Activated naive CD8-positive, alpha-beta T cell treated with anti-CD3 and anti-CD28 coated beads, Interleukin-2, amount 10 ng/mL, durations not matched to agents 7 days and 5 days (primary cell): ENCODE measurements around the gene ST14. TPM values are rescaled to one million over a fixed set of nuclear protein-coding genes. Genes with fewer than 3 reads are reported as not detected.

Source experiments
- ATAC-seq: fragments of 150-1000 bp; cut with Tn5 transposase; one replicate; pipeline ENCODE4 v1.10.0; 2021; ENCODE audit warnings: low read depth, moderate library complexity
- POLR2A ChIA-PET: fragments of 350-600 bp; sonication (Branson Sonifier 250); formaldehyde crosslinking; loops from one replicate; lab custom pipeline; 2021; ENCODE audit warnings: antibody characterized with exemption; lab: Charles Lee
- DNase-seq: peaks from one replicate; pipeline ENCODE4 v3.0.0; 2021
- H3K27ac Mint-ChIP-seq: one replicate; pipeline ENCODE4 v1.8.0; 2022; ENCODE audit warnings: mild to moderate bottlenecking, mixed read lengths
- H3K27me3 Mint-ChIP-seq: one replicate; pipeline ENCODE4 v1.8.0; 2022; ENCODE audit warnings: mild to moderate bottlenecking, moderate library complexity, mixed read lengths
- H3K36me3 Mint-ChIP-seq: one replicate; pipeline ENCODE4 v1.8.0; 2021; ENCODE audit warnings: mild to moderate bottlenecking, mixed read lengths
- H3K4me1 Mint-ChIP-seq: one replicate; pipeline ENCODE4 v1.8.0; 2021; ENCODE audit warnings: mixed read lengths
- H3K4me3 Mint-ChIP-seq: one replicate; pipeline ENCODE4 v1.8.0; 2022; ENCODE audit warnings: mild to moderate bottlenecking, moderate library complexity, mixed read lengths
- H3K9me3 Mint-ChIP-seq: one replicate; pipeline ENCODE4 v1.8.0; 2021; ENCODE audit warnings: mixed read lengths
- total RNA-seq, 2 experiments: library from RNA; stranded (reverse); gene quantifications; one replicate each; pipeline ENCODE4 v1.2.3, GENCODE V29; 2021

Gene ST14
- total RNA-seq, 2 experiments from 2014 or later: 0.51 to 0.67 TPM

DNA sequence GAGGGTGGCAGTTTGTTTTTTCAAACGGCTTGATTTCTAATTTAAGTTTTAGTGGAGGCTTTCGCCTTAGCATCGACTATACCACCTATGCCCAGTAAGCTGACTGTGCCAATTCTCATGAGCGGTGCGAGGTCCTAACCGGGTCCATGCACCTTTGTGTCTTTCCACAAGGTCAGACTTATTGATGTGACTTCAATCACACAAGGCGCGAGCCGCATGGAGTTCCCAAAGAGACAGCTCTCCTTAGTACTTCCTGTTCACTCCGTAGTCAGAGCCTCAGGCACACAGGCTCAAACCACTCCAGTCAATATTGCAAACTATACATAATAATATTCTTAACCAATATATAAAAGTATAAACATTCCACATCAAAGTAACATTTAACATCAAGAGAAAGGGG is 18.2 kb downstream of the ST14 start:
- Mint-ChIP-seq H3K9me3 (peaks cover 7% of the 10 kb centered on the region), H3K27me3 (peaks cover 10% of the 10 kb centered on the region), H3K4me3 (no peak overlapping the region), H3K36me3 (no peaks in the 10 kb centered on the region), H3K27ac (no peak overlapping the region), H3K4me1 (peaks cover 2% of the 10 kb centered on the region)
- POLR2A ChIA-PET: no interaction called here
- ATAC-seq: no peak
- no peak for DNase-seq

DNA sequence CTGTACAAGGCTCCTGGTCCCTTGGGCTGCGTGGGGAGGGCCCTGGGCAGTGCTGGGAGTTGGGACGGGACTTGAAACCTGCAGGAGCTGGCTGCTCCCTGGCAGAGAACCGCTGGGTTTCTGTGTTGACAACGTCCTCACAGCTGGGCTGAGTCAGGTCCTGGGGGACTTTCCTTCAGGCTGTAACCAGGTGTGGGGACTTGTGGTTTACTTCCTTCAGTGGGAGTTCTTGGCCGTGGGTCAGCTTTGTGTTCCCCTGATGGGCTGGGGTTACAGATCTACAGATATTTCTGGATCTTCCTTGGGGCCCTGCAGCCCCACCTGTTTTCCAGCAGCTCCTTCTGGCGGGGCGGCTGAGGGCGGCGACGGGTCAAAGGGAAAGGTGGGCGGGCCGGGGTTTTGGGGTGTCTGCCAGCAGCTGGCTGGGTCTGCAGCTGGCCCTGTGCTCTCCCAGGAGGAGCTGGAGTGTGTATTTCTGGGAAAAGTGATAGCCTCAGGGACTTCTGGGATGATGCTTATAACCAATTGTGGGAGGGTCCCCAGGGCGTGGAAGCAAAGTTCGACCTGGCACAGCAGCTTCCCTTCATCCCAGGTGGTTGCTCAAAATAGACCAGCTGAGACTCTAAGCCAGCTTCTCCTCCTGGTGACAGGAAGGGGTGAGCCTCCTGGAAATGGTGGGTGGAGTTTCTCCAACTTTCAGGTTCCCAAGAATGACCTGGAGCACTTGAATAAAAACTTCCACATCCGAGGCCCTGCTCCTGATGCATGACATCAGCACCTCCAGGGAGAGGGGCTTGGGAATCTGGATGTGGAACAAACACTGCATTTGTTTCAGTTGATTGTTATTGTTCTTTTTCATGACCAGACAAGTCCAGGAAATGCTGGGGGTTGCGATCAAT is 19.1 kb downstream of the ST14 start:
- peaks cover 8% of the 10 kb centered on the region for H3K27me3 Mint-ChIP-seq
- no peak overlapping the region for H3K27ac Mint-ChIP-seq
- ATAC-seq (no peak), DNase-seq (no peak)
- H3K4me1 Mint-ChIP-seq: peaks cover 2% of the 10 kb centered on the region
- H3K4me3 Mint-ChIP-seq: no peak overlapping the region
- H3K9me3 Mint-ChIP-seq: peaks cover 7% of the 10 kb centered on the region
- POLR2A ChIA-PET: no interaction called here
- no peaks in the 10 kb centered on the region for H3K36me3 Mint-ChIP-seq

DNA sequence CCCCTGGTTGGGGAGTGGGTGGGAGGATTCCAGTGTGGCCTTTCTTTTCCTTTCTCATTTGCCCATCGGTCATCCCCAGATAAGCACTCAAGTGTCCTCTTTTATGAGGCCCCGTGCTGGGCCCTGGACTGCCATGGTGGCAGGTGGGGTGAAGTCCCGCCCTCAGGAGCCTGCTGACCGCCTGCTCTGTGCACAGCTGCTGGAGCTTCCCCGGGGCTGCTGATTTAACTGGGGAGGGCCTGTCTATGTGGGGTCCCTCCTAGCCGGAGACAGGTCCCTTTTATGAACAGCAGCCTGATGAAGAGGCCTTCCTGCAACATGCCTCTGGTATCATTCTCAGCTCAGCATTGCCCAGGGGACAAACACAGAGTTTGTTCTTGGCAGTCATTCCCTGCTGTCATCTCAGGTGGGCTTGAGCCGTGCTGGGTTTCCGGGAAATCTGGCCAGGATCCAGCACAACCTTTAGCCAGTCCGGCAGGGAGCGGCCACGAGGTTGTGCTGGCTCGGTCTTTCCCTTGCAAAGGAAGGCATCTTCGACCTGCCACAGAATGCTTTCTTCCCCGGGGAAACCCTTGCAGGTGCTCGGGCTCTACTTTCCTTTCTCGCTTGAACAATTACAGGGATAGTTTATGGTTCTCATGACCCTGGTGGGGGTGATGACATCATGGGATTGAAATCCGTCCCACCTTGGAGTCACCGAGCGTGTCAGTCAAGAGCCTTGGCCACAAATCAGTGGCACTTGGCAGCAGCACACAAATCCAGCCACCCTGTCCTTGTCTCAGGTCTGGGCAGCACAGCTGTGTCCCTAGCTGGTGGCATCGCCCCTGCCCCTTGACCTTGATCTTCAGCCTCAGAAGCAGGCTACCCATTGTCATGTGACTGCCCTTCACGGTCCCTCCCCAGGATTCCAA is 20.1 kb downstream of the ST14 start:
- H3K36me3 Mint-ChIP-seq: no peaks in the 10 kb centered on the region
- no peak overlapping the region for H3K4me3 Mint-ChIP-seq
- ATAC-seq (no peak), DNase-seq (no peak)
- peaks cover 5% of the 10 kb centered on the region for H3K9me3 Mint-ChIP-seq
- H3K27ac Mint-ChIP-seq: no peak overlapping the region
- H3K4me1 Mint-ChIP-seq: peaks cover 2% of the 10 kb centered on the region
- peaks cover 13% of the 10 kb centered on the region for H3K27me3 Mint-ChIP-seq
- POLR2A ChIA-PET: no interaction called here

DNA sequence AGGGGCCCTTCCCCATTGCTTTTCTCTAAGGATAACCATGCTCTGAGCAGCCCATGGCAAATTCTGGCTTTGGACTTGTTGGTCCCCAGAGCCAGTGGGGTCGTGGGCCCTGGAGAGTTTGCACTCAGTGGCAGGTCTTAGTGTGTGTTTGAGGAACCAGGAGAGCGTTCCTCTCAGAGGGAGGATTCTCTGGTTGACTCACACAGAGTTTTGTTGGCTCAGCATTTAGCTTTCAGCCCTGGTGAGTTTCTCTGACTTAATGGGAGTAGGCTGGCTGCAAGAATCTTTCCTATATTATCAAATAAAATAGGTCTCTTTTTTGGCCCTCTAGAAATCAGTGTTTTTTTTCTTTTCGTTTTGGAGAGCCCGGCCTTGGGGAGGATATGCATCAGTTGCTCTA is 20.9 kb downstream of the ST14 start:
- POLR2A ChIA-PET: no interaction called here
- peaks cover 2% of the 10 kb centered on the region for H3K9me3 Mint-ChIP-seq
- peaks cover 2% of the 10 kb centered on the region for H3K4me1 Mint-ChIP-seq

DNA sequence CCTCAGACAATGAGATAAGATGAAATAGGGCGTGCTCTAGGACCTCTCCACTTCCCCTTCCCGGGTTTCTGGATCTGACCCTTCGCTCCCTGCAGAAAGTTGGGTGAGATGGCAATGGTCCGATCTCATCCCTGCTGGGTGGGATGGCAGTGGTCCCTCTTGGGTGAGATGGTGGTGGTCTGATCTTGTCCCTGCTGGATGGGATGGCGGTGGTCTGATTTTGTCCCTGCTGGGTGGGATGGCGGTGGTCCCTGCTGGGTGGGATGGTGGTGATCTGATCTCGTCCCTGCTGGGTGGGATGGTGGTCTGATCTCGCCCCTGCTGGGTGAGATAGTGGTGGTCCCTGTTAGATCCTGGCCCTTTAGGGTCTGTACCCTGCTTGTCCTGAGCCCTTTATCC is 21.3 kb downstream of the ST14 start:
- POLR2A ChIA-PET: no interaction called here
- H3K27me3 Mint-ChIP-seq: peaks cover 16% of the 10 kb centered on the region
- no peak overlapping the region for H3K4me3 Mint-ChIP-seq
- no peak for DNase-seq
- H3K36me3 Mint-ChIP-seq: no peaks in the 10 kb centered on the region
- ATAC-seq: no peak
- no peak overlapping the region for H3K27ac Mint-ChIP-seq
- peaks cover 2% of the 10 kb centered on the region for H3K4me1 Mint-ChIP-seq
- peaks cover 2% of the 10 kb centered on the region for H3K9me3 Mint-ChIP-seq

More for the DNA sequence above, 20.9 kb downstream of the ST14 start:
- no peak for DNase-seq
- no peaks in the 10 kb centered on the region for H3K36me3 Mint-ChIP-seq
- no peak for ATAC-seq
- peaks cover 16% of the 10 kb centered on the region for H3K27me3 Mint-ChIP-seq
- no peak overlapping the region for H3K27ac Mint-ChIP-seq
- no peak overlapping the region for H3K4me3 Mint-ChIP-seq

DNA sequence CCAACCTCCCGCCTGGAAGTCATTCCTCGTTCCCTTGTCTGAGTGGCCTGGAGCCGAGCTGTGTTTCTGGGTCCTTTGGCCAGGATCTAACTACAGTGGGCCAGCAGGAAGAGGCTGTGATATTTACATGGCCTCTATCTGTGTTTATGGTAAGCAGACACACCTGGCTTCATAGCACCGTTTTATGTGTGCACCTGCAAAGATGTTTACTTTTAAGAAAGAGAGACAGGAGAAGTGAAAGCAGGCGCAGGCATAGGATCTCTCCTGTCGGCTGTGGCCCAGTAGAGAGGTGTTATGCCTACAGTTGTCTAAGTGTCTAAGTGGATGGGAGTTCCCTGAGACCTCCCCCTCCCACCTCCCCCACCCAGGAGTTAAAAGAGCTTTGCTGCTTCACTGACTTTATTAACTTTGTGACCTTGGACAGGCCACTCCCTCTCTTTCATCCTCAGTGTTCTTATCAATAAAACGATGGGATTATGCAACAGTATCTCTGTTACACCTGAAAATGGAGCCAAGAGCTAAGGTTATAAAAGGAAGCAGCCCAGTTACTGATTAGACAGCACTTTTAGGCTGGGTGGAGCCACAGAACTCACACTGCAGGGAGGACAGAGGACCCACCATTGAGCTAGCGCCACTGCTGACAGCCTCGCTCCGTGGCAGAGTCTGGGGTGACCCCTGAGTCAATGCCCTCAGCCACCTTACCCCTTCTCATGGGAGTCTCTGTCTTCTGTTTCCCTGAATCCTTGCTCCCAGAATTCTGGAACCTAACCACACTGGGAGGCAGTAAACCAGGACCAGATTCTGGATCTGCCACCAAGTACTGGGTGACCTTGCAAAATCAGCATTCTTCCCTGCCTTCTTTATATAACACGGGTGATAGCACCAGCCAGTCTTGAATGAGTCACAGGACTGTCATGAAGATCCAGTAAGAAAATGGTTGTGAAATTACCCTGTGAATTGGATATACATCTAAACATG is 22.0 kb downstream of the ST14 start:
- no peak for DNase-seq
- no peak for ATAC-seq
- no peak overlapping the region for H3K27ac Mint-ChIP-seq
- no peak overlapping the region for H3K4me3 Mint-ChIP-seq
- no peaks in the 10 kb centered on the region for H3K36me3 Mint-ChIP-seq
- no peaks in the 10 kb centered on the region for H3K9me3 Mint-ChIP-seq
- no peaks in the 10 kb centered on the region for H3K4me1 Mint-ChIP-seq
- POLR2A ChIA-PET: no interaction called here
- H3K27me3 Mint-ChIP-seq: peaks cover 16% of the 10 kb centered on the region

DNA sequence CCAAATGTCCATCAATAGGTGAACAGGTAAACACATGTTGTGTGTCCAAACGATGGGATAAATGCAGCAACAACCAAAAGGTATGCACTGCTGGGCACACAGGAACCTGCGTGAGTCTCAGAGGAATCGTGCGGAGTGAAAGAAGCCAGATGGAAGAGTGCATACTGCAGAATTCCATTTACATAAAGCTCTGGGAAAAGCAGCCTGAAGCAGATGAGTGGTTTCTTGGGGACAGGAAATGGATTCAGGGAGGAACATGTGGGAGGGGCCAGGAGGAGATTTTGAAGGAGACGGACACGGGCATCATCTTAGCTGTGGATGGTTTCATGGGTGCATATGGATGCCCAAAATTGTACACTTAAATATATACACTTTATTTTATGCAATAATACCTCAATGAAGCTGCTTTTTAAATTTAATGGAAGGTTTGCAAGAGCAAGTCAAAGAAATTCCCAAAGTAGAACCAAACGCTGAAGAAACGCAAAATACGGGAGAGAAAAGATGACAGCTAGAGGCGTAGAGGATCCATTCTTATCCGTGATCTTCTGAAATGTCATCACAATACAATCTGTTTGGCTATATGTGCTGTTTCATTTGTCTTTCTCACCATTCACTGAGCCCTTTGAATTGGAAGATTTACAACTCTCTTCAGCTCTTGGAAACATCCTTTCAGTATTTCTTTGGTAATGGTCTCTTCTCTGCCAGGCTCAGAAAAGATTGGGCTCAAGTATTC is 24.5 kb downstream of the ST14 start:
- DNase-seq: no peak
- H3K9me3 Mint-ChIP-seq: no peaks in the 10 kb centered on the region
- H3K27me3 Mint-ChIP-seq: peaks cover 16% of the 10 kb centered on the region
- no peak for ATAC-seq
- H3K27ac Mint-ChIP-seq: no peak overlapping the region
- H3K4me3 Mint-ChIP-seq: no peak overlapping the region
- H3K36me3 Mint-ChIP-seq: no peaks in the 10 kb centered on the region
- H3K4me1 Mint-ChIP-seq: no peaks in the 10 kb centered on the region
- POLR2A ChIA-PET: interaction anchor here (0.6 kb wide), 1 partner anchor 7 kb away, joined by 4 read pairs; no protein-coding TSS in a partner anchor

DNA sequence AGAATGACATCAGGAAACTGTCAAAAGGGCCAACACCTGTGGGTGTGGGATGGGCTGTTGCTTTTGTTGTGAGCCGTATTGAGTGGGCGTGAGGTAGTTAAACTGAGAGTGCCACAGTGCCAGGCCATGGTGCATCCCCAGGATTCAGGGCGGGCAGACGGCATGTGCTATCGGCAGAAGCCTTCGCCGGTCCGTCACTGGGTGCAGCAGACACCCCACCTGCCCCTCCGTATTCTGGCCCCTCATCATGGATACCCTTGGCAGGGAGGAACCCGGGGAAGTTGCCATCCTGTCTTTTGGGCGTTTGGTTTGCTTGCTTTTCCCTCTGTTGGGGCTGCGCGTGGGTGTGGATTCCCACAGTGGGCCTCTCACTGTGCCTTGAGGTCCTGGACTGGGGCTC is 27.5 kb downstream of the ST14 start:
- no peak overlapping the region for H3K27ac Mint-ChIP-seq
- H3K9me3 Mint-ChIP-seq: no peaks in the 10 kb centered on the region
- H3K27me3 Mint-ChIP-seq: peaks cover 15% of the 10 kb centered on the region
- H3K4me3 Mint-ChIP-seq: no peak overlapping the region
- no peak for ATAC-seq
- POLR2A ChIA-PET: no interaction called here
- H3K36me3 Mint-ChIP-seq: no peaks in the 10 kb centered on the region
- DNase-seq: no peak
- no peaks in the 10 kb centered on the region for H3K4me1 Mint-ChIP-seq

DNA sequence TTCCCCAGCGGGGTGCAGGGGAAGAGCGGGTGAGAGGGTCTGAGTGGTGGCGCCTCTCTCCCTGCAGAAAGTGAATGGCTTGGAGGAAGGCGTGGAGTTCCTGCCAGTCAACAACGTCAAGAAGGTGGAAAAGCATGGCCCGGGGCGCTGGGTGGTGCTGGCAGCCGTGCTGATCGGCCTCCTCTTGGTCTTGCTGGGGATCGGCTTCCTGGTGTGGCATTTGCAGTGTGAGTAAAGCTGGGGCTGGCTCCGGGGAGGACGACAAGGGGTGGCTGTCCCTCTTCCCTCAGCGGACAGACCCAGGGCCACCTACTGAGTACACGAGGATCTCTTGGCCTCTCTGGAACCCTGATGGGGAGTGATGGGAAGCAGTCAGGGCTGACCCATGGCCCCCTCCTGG is 28.5 kb downstream of the ST14 start:
- no peaks in the 10 kb centered on the region for H3K4me1 Mint-ChIP-seq
- no peak for ATAC-seq
- no peaks in the 10 kb centered on the region for H3K9me3 Mint-ChIP-seq
- H3K27me3 Mint-ChIP-seq: peaks cover 13% of the 10 kb centered on the region
- H3K36me3 Mint-ChIP-seq: no peaks in the 10 kb centered on the region
- no peak overlapping the region for H3K27ac Mint-ChIP-seq
- no peak for DNase-seq
- H3K4me3 Mint-ChIP-seq: no peak overlapping the region
- POLR2A ChIA-PET: no interaction called here

DNA sequence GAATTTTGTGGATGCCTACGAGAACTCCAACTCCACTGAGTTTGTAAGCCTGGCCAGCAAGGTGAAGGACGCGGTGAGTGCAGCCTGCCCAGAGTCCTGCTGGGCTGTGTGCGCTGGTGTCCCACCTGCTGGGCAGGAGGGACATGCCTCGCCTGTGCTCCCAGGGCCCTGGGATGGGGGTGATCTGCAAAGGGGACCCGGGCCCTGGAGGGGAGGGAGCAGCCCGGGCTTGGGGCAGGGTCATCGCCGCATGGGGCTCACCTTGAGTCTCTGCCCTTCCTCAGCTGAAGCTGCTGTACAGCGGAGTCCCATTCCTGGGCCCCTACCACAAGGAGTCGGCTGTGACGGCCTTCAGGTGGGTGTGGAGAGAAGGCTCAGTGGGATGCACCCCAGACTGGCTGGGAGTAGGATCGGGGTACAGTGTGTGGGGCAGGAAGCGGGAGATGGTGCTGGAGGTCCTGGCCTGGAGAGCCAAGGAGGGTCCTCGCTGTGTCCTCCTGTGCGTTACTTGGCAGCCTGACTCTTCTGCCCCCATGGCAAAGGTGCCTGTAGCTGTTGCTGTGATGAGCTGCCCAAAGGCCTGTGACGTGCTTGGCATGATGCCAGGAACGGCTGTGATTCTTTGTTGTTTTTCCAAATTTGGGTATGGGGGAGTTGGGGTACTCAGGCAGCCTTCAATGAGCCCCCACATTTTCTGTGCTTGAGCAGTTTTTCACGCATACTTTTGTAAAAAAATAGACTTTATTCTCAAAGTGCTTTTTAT is 29.2 kb downstream of the ST14 start:
- POLR2A ChIA-PET: no interaction called here
- Mint-ChIP-seq H3K27me3 (peaks cover 11% of the 10 kb centered on the region), H3K4me1 (no peaks in the 10 kb centered on the region), H3K27ac (no peak overlapping the region), H3K9me3 (no peaks in the 10 kb centered on the region), H3K4me3 (no peak overlapping the region), H3K36me3 (no peaks in the 10 kb centered on the region)
- ATAC-seq (no peak), DNase-seq (no peak)

DNA sequence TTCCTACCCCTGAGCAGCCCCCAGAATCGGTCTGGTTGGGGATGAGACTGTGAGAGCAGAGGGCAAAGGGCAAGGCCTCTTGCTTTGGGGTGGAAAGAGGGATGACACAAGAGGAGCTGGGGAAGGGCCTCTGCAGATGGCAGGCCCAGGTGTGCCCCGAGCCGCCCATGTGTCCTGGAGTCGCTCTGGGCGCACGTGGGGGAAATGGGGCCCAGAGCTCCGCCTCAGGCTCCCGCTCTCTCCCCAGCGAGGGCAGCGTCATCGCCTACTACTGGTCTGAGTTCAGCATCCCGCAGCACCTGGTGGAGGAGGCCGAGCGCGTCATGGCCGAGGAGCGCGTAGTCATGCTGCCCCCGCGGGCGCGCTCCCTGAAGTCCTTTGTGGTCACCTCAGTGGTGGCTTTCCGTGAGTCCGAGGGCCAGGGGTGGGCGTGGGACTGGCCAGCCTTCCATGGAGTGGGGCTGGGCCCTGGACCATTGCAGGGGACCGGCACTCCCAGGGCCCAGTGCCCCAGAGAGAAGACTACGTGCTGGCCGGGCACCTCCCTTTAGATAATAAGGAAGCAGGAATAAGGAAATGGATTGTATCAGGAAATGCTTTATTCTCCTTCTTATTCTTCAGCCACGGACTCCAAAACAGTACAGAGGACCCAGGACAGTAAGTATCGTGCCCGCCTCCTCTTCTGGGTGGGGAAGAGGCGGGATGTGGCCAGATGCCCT is 30.1 kb downstream of the ST14 start:
- Mint-ChIP-seq H3K9me3 (no peaks in the 10 kb centered on the region), H3K4me3 (no peak overlapping the region), H3K27ac (no peak overlapping the region), H3K36me3 (no peaks in the 10 kb centered on the region), H3K27me3 (peaks cover 6% of the 10 kb centered on the region), H3K4me1 (no peaks in the 10 kb centered on the region)
- ATAC-seq: no peak
- DNase-seq: no peak
- POLR2A ChIA-PET: no interaction called here
